GM12875 (cell line): ENCODE results near the gene COX5A.
"Not testable (repeated sequence)": the region's sequence is repeated elsewhere in the genome, so short reads cannot be mapped to it uniquely, and the experiment has no call there.

Source experiments
- H3K4me3 ChIP-seq: one replicate; pipeline ENCODE4 v1.5.1; 2011; ENCODE audit warnings: low read depth, low read length, control low read depth
- TF ChIP-seq, protein P1 (sequence below): IDR thresholded peaks from 2 replicates; pipeline ENCODE4 v1.5.1; 2011; ENCODE audit warnings: low read depth, mild to moderate bottlenecking, control low read depth, inconsistent platforms, low read length, moderate library complexity, borderline replicate concordance; ENCODE audit not compliant: insufficient read depth

Gene COX5A

DNA sequence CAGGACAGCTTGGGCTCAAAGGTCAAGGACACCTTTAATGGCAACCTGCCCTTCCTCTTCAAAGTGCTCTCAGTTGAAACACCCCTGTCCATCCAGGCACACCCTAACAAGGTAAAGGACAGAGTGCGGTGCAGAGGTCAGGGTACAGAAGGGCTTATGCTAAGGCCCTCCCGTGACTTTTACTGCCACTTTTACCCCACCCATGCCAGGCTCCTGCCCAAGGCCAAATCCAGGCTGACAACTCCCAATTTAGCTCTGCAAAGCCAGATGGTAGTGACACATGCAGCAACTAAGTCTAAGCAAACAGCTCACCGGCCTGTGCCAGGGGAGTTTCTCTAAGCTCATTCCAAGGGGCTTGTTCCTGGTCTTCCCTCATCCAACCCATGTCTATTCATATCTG, 46.4 kb downstream of the COX5A start:
- TF ChIP-seq, protein P1, sequence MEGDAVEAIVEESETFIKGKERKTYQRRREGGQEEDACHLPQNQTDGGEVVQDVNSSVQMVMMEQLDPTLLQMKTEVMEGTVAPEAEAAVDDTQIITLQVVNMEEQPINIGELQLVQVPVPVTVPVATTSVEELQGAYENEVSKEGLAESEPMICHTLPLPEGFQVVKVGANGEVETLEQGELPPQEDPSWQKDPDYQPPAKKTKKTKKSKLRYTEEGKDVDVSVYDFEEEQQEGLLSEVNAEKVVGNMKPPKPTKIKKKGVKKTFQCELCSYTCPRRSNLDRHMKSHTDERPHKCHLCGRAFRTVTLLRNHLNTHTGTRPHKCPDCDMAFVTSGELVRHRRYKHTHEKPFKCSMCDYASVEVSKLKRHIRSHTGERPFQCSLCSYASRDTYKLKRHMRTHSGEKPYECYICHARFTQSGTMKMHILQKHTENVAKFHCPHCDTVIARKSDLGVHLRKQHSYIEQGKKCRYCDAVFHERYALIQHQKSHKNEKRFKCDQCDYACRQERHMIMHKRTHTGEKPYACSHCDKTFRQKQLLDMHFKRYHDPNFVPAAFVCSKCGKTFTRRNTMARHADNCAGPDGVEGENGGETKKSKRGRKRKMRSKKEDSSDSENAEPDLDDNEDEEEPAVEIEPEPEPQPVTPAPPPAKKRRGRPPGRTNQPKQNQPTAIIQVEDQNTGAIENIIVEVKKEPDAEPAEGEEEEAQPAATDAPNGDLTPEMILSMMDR = no peak
- no peak overlapping the region for H3K4me3 ChIP-seq

DNA sequence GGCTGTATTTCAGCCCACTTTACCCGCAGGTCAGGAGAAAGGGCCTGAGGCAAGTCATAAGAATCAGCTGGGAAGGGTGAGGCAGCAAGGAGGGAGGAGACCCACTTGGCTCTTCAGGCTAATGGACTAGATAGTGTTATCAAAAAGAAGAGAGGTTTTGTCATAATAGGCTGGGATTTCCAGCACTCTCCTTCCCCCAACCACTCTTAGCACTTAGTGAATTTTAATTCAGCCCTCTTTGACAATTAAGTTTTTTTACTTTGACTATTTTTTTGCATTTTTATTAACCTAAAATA, 47.3 kb downstream of the COX5A start:
- H3K4me3 ChIP-seq = peak overlapping the region; percentile 94
- TF ChIP-seq, protein P1 = no peak

DNA sequence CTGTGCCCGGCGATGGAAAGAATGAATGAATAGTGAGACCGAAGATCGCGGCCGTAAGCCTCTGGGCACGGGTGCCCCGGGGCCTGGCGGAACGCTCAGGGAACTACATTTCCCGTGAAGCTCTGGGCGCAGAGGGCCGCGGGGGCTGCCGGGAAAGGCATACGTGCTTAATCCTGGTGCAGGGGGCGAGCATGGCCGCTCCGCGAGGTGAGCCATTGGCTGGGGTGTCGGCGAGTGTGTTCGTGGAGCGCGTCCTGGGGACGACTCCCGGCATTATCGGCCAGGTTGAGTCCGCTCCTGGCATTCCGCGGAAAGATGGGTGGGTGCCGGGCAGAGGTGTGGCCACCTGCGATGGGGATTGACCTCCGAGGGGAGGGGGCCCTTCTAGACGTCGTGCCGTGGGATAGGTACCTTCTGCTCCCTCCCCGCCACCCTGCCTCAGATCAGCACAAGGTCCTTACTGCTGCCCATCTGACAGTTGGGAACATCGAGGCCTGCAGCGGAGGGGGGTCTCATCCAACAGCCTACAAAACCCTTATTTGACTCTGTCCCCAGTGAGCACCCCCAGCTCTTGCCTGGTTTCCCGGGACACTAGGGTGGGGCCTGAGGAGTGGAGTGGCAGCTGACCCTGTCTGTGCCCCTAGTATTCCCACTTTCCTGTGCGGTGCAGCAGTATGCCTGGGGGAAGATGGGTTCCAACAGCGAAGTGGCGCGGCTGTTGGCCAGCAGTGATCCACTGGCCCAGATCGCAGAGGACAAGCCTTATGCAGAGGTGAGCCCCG, 47.8 kb downstream of the COX5A start, which contains the start of gene MPI:
MPI (plus strand) TSS at position 160 of the 782 bp plus-strand sequence; CDS start at position 192, 32 bp downstream.
- H3K4me3 ChIP-seq = peak within 1 kb of the TSS; percentile 94
- TF ChIP-seq, protein P1 = no peak

- TF ChIP-seq, protein P1 = no peak
- peak overlapping the region; percentile 94 for H3K4me3 ChIP-seq
Measured at GRCh38 chr15:74889390-74889882, 48.4 kb downstream of the COX5A start.

GRCh38 chr15:74888716-74889115, 49.2 kb downstream of the COX5A start:
- TF ChIP-seq, protein P1 = no peak
- H3K4me3 ChIP-seq = no peak overlapping the region

- H3K4me3 ChIP-seq = not testable (repeated sequence)
Measured at GRCh38 chr15:74887537-74888193, 50.2 kb downstream of the COX5A start.

DNA sequence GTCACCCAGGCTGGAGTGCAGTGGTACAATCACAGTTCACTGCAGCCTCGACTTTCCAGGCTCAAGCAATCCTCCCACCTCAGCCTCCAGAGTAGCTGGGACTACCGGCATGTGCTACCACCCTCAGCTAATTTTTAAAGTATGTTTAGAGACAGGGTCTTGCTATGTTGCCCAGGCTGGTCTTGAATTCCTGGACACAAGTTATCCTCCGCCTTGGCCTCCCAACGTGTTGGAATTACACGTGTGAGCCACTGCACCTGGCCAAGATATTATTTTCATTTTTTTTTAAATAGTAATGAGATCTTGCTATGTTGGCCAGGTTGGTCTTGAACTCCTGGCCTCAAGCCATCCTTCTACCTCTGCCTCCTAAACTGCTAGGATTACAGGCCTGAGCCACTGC, 52.4 kb downstream of the COX5A start:
- TF ChIP-seq, protein P1 = no peak
- no peak overlapping the region for H3K4me3 ChIP-seq
